Measurements from ENCODE around the gene TAF1A.

The TAF1A gene

GRCh38 chr1:222535455-222535854 is 54.3 kb downstream of the TAF1A start:
- no peak for DNase-seq (ENCODE audit: low spot score)

DNA sequence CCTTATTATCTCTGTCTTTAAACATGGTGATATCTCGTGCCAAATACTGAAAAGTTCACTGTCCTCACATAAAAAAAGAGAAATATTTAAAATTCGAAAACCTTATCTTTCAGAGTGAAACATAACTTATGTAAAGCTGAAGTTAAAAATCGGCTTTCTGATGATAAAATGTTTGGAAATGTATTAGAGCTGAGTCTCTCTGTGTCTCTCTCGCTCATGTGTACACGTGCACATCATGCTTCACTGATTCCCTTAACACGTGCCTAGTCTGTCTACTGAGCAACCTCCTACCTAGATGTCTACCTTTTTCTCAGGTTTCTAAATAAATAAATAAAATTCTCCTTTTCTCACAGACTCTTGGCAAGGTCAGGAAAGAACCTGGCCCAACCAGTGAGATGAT is 58.9 kb downstream of the TAF1A start:
- DNase-seq (ENCODE audit: low spot score): no peak

DNA sequence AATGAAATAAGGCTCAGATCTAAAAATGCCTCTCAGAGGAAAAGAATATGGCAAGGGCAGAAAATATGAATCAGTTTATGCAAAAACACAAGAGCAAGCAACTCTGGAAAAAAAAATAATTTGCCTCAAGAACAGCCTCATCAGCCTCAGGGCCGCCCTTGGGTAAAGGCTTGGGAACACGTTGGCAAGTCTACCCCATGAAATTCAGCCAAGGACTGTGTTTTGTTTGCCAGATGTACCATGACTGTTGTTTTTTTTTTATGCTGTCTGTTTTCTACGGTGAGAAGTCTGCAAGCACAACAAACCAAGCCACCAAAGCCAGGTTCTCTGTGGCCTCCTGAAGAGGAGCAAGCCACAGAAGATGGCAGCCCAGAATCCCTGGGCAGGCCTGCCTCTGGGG is 59.8 kb downstream of the TAF1A start:
- no peak for DNase-seq (ENCODE audit: low spot score)

GRCh38 chr1:222529181-222529580 is 60.6 kb downstream of the TAF1A start:
- no peak for DNase-seq (ENCODE audit: low spot score)

DNA sequence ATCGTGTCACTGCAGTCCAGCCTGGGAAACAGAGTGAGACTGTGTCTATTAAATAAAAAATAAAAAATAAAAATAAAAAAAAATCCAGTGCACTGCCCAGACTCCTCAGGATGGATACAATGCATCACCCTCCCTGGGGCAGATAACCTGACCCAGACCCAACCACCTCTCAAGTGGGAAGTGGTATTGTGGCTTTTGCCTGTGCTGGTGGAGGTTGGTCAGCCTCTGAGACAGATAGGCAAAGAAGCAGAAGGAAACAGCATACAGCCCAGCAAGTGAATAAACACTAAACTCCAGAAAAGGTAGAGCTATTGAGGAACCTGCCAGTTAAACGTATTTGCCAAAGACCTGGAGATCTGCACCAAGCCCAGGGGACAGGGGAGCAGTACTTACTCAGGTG is 63.8 kb downstream of the TAF1A start:
- peak; percentile 31 for DNase-seq (ENCODE audit: low spot score)

DNA sequence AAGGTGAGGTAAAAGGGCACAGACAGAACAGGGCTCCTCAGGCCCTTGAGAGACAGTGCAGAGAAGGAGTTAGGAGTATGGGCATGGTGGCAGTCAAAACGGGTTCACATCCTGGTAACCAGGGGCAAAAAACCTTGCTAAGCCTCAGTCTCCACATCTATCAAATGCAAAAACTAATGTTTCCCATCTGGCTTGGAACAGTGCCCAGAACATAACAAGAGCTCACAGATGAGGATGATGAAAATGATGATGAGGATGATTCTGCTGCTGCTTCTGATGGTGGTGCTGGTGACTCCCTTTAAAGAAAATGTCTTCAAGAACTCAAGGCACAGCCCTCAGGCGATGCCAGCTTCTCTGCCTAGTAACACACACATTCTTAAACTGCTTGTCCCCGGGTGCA is 65.9 kb downstream of the TAF1A start:
- DNase-seq (ENCODE audit: low spot score): peak; percentile 37

GRCh38 chr1:222522105-222522915 is 67.4 kb downstream of the TAF1A start:
- no peak for DNase-seq (ENCODE audit: low spot score)

DNA sequence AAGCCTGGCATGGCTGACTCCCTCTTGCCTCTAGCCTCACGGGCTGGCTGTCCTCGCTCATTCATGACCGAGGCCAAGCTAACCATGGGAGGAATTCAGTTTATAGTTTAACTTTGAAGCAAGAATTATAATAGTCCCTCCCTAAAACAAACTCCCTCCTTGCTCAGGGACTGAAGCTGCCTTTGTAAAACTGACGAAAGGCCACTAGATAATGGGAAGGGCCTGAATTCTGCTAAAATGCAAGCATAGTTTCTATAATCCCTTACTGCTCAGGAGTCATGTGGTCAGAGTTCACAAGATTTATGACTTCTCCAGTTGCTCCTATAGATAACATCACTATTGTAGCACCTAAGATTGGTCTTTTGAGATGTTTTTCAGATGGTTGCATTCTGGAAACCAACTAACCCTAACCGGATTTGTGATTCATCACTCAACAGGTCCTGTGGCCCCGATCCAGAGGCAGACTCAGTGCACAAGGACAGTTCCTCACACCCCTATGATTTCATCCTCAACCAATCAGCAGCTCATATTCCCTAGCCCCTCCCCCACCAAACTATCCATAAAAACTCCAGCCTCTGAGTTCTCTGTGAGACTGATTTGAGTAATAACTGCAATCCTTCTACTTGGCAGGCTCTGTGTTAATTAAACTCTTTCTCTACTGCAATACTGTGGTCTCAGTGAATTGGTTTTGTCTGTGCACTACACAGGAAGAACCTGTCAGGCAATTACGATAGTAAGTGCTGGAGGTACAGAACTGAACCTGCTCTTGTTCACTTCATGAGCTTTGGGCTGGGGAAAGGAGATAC is 68.2 kb downstream of the TAF1A start:
- DNase-seq (ENCODE audit: low spot score): no peak
